ENCODE results near the gene ATP6V1G3.

- TF ChIP-seq CTCF (IDR thresholded peaks at IDR 0.05) = no peak
- no peak for TF ChIP-seq POLR2A (IDR thresholded peaks at IDR 0.05)
These were observed 46.3 kb downstream of the ATP6V1G3 start for GRCh38 chr1:198494139-198494538.
